HG03571 (cell line): ENCODE measurements around the gene EIF4E3.

Experiments
- ATAC-seq: cut with Tn5 transposase; IDR thresholded peaks from one replicate; pipeline ENCODE4 v1.9.1; 2021; ENCODE audit not compliant: unreplicated experiment

The EIF4E3 gene

GRCh38 chr3:71725271-71725991 is at the start of gene EIF4E3:
EIF4E3 (minus strand) TSS chr3:71725402; CDS start chr3:71725367, 35 bp downstream.
- ATAC-seq: no peak

DNA sequence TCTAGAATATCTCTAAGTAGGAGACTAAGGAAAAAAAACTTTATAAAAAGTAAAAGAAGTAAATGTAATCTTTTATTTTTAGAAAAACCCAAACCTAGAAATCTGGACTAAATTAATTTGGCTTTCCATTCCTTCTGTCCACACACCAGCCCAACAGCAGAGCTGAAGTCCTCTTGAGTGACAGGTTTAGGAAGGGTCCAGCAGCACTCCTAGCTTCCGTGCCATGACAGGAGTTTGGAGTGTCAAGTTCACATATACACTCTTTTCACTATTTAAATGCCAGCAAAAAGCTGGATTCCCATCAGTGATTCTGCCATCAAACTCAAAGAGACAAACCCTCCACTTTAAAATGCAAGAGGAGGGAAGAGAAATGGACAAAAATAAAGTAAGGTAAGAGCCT is 46.7 kb upstream of the EIF4E3 start:
- ATAC-seq: no peak

- no peak for ATAC-seq
These were observed 45.9 kb upstream of the EIF4E3 start for GRCh38 chr3:71771126-71771525.

- no peak for ATAC-seq
These were observed 38.2 kb upstream of the EIF4E3 start for GRCh38 chr3:71763426-71763825.

GRCh38 chr3:71760140-71760539 is 34.9 kb upstream of the EIF4E3 start:
- no peak for ATAC-seq

- ATAC-seq: no peak
These were observed 34.2 kb upstream of the EIF4E3 start for GRCh38 chr3:71759401-71759800.

DNA sequence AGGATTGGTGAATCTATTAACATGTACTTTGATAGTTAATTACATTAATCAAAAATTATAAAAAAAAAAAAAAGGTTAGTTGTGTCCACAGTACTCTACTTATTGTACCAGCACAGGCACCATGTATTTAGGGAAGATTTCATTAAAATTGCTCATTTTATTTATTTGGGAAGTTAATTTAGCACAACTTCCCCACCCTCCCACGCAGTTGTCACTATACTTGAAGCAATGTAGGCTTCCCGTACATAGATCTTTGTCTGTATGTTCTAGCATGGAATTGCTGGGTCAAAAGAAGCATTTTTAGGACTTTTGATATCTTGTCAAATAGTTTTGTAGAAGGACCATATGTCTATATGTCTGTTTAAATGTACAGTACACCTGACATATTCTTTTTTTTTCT is 32.9 kb upstream of the EIF4E3 start:
- no peak for ATAC-seq

DNA sequence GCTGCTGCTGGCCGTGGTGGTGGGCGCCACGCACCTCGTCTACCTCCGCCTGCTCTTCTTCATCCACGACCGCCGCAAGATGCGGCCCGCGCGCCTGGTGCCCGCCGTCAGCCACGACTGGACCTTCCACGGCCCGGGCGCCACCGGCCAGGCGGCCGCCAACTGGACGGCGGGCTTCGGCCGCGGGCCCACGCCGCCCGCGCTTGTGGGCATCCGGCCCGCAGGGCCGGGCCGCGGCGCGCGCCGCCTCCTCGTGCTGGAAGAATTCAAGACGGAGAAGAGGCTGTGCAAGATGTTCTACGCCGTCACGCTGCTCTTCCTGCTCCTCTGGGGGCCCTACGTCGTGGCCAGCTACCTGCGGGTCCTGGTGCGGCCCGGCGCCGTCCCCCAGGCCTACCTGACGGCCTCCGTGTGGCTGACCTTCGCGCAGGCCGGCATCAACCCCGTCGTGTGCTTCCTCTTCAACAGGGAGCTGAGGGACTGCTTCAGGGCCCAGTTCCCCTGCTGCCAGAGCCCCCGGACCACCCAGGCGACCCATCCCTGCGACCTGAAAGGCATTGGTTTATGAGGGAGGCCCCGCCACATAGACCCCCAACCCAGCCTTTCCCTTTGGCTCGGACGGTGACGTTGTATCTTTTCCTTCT is 29.5 kb upstream of the EIF4E3 start:
- no peak for ATAC-seq

DNA sequence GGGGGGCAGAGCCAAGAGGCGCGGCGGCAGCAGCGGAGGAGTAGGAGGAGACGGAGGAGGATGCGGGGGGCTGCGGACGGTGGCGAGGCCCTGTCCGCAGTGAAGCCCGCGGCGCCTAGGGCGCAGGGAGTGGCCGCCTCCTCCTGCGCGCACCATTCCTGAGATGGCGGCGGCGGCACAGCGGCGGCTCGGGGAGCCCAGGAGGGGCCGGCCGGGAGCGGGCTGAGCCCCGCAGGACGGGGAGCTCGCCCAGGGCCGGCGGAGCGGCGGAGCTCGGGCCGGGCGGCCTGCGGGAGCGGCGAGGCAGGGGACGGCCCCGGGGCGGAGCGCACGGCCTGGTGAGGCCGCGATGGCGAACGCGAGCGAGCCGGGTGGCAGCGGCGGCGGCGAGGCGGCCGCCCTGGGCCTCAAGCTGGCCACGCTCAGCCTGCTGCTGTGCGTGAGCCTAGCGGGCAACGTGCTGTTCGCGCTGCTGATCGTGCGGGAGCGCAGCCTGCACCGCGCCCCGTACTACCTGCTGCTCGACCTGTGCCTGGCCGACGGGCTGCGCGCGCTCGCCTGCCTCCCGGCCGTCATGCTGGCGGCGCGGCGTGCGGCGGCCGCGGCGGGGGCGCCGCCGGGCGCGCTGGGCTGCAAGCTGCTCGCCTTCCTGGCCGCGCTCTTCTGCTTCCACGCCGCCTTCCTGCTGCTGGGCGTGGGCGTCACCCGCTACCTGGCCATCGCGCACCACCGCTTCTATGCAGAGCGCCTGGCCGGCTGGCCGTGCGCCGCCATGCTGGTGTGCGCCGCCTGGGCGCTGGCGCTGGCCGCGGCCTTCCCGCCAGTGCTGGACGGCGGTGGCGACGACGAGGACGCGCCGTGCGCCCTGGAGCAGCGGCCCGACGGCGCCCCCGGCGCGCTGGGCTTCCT is 28.8 kb upstream of the EIF4E3 start, which contains the start of gene GPR27:
Gene GPR27, plus strand, starts transcription at position 155 of the 909 bp plus-strand sequence. Its CDS starts 195 bp downstream, at position 350.
- ATAC-seq: no peak

- ATAC-seq: no peak
These were observed 27.9 kb upstream of the EIF4E3 start for GRCh38 chr3:71752831-71753700.

GRCh38 chr3:71751602-71752001 is 26.4 kb upstream of the EIF4E3 start:
- no peak for ATAC-seq

DNA sequence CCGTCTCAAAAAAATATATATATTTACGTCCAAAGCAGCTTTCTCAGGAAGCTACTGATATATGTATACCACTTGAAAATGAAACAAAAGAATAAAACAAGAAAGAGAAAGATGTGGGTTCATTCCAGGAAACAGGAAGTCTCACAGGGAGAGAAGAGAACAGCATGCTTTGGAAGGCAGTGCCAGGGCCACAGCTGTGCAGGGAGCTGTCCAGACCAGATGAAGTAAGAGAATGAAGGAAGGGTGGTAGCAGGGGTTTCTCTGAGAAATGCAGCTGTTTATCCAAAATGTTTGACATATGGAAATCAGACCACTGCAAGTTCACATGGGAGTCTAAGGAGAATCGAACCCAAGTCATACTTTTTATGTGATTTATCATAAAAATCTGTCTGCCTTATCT is 19.5 kb upstream of the EIF4E3 start:
- no peak for ATAC-seq

- ATAC-seq: no peak
These were observed 17.4 kb upstream of the EIF4E3 start for GRCh38 chr3:71742621-71743020.

GRCh38 chr3:71734881-71735280 is 9.7 kb upstream of the EIF4E3 start:
- ATAC-seq: no peak

DNA sequence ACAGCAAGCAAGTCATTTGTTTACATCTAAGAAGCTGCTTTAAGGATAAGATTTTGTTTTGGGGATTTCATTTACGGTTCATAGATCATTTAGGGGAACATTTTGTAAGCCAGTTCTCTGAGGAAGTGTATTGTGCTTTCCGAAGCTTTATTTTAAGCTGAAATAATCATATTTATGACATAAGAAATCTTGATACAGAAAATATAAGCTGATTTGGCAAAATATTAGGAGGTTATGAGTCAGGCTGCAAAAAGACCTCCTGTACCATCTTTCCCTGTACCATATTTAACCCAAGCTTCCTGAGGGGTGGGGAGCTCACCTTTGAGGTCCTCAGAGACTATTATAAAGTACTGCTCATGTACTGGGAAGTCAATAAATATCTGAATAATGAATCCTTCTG is 8.1 kb upstream of the EIF4E3 start:
- no peak for ATAC-seq

GRCh38 chr3:71732637-71733036 is 7.4 kb upstream of the EIF4E3 start:
- no peak for ATAC-seq

- no peak for ATAC-seq
These were observed 3.6 kb upstream of the EIF4E3 start for GRCh38 chr3:71728632-71729342.

DNA sequence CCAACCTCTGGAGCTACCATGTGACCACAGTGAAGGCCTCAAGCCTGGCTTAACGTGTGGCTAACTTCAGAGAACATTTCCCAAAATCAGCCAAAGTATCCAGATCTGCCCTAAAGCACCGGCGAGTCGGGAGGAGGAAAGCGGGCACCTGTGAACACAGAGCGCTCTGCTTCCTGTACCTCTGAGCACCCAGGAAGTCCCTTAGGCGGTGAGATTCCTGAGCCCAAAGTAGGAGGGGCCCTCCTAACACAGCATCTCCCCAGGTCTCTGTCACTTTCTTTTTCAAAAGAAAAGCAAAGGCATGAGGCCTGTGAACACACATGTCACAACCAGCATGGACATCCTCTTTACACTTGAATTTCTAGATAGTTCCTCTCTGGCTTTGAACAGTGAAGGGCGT is 944 bp upstream of the EIF4E3 start:
- ATAC-seq: no peak

DNA sequence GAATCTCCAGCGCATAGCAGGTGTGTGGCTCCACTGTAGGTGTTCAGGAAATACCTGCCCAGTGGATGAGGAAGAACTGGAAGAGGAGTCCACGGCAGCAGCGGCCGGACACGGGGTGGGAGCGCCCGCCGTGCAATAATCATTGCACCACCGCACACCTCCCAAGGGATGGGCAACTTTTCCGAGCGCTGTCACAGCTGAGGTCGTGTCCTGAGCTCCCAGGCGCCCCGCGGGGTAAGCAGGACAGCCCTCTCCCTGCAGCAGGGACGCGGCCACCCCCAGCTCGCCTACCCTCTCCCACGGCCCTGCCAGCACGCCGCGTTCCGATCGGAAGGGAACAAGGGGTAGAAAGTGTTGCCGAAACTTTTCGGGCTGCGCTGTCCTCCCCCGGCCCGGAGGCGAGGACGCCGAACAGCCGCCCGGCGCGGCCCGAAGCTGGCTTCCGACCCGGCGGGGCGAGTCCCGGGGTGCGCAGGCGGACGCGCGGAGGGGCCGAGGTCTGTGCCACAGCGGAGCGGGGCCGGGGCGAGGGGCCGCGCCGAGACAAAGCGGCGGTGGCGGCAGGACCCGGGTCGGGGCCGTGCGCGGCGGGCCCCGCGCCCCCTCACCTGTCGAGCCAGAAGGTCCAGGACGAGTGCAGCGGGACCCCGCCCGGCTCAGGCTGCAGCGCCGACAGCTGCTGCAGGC is 475 bp downstream of the EIF4E3 start:
- no peak for ATAC-seq

GRCh38 chr3:71724171-71724453 is 1.1 kb downstream of the EIF4E3 start:
- ATAC-seq: no peak
